H1 (cell line): Measurements from ENCODE around the gene GRID1. TPM values are rescaled to one million over a fixed set of nuclear protein-coding genes. Genes with fewer than 3 reads are reported as not detected.

Experiments used
- CTCF ChIA-PET: fragments of 300-600 bp; sonication (Branson Sonifier 250); formaldehyde crosslinking; loops from one replicate; lab custom pipeline; 2021; ENCODE audit not compliant: partially characterized antibody; lab: Charles Lee
- POLR2A ChIA-PET: fragments of 300-600 bp; sonication (Branson Sonifier 250); formaldehyde crosslinking; loops from one replicate; lab custom pipeline; 2021; ENCODE audit warnings: inconsistent platforms; ENCODE audit not compliant: partially characterized antibody; lab: Charles Lee
- DNase-seq, 2 experiments: peaks; one replicate each; pipeline versions ENCODE4 v3.0.0 to v3.0.0-alpha.2; 2010 to 2022; ENCODE audit warnings: low spot score in 2 of 2, low read depth in 1 of 2, mixed read lengths in 1 of 2
- FAIRE-seq: peaks from 2 replicates; lab custom pipeline; 2011; peaks lifted over from hg19 to GRCh38; lab: Jason Lieb, UNC
- H2AFZ ChIP-seq: 2 replicates; pipeline ENCODE4 v1.8.1; 2012; ENCODE audit warnings: low read length, inconsistent platforms
- H2AK5ac ChIP-seq: 2 replicates; pipeline ENCODE4 v1.6.1; 2013; ENCODE audit warnings: low read depth, low read length
- H2BK120ac ChIP-seq: replicated peaks from 2 replicates; pipeline ENCODE3; 2013; ENCODE audit warnings: low read depth, low read length, inconsistent platforms
- H2BK12ac ChIP-seq: 2 replicates; pipeline ENCODE4 v1.6.1; 2013; ENCODE audit warnings: low read depth, low read length
- H2BK15ac ChIP-seq: 2 replicates; pipeline ENCODE4 v1.6.1; 2013; ENCODE audit warnings: low read length
- H2BK20ac ChIP-seq: 2 replicates; pipeline ENCODE4 v1.6.1; 2013; ENCODE audit warnings: low read length
- H2BK5ac ChIP-seq: 2 replicates; pipeline ENCODE4 v1.6.1; 2013; ENCODE audit warnings: low read depth, low read length
- H3K14ac ChIP-seq: 2 replicates; pipeline ENCODE4 v1.6.1; 2013; ENCODE audit warnings: inconsistent platforms; ENCODE audit not compliant: insufficient read length
- H3K18ac ChIP-seq: 2 replicates; pipeline ENCODE4 v1.6.1; 2013; ENCODE audit warnings: low read length; ENCODE audit errors: extremely low read depth
- H3K23ac ChIP-seq: 2 replicates; pipeline ENCODE4 v1.6.1; 2013; ENCODE audit warnings: inconsistent platforms; ENCODE audit not compliant: insufficient read length
- H3K23me2 ChIP-seq: 2 replicates; pipeline ENCODE4 v1.6.1; 2013; ENCODE audit warnings: low read depth, low read length
- H3K27ac ChIP-seq: 2 replicates; pipeline ENCODE4 v1.6.1; 2011; ENCODE audit warnings: low read depth, low read length, inconsistent platforms
- H3K27me3 ChIP-seq, 4 experiments: replicated peaks in 1 of 4; 1 replicate in 1 of 4; 2 replicates in 3 of 4; pipeline versions ENCODE4 v1.6.1 to v1.8.1; 2011 to 2013; ENCODE audit warnings: low read length in 3 of 4, mild to moderate bottlenecking in 3 of 4, inconsistent platforms in 2 of 4, mixed read lengths in 2 of 4, moderate library complexity in 1 of 4; ENCODE audit not compliant: control insufficient read depth in 3 of 4, insufficient read depth in 3 of 4; ENCODE audit errors: extremely low read depth in 1 of 4
- H3K36me3 ChIP-seq, 4 experiments: 2 replicates each; pipeline versions ENCODE4 v1.6.1 to v1.8.1; 2011 to 2013; ENCODE audit warnings: mild to moderate bottlenecking in 4 of 4, low read length in 3 of 4, moderate library complexity in 2 of 4, control low read depth in 1 of 4, inconsistent platforms in 1 of 4; ENCODE audit not compliant: insufficient read depth in 4 of 4, control insufficient read depth in 2 of 4
- H3K4ac ChIP-seq: replicated peaks from 2 replicates; pipeline ENCODE3; 2013; ENCODE audit warnings: low read length, low read depth, mixed read lengths, inconsistent platforms; ENCODE audit not compliant: insufficient read length
- H3K4me1 ChIP-seq, 4 experiments: replicated peaks in 1 of 4; 1 replicate in 1 of 4; 2 replicates in 3 of 4; pipeline versions ENCODE4 v1.6.1 to v1.8.1; 2011 to 2013; ENCODE audit warnings: low read length in 3 of 4, inconsistent platforms in 2 of 4, mixed read lengths in 1 of 4; ENCODE audit not compliant: insufficient read depth in 4 of 4, control insufficient read depth in 3 of 4
- H3K4me2 ChIP-seq, 2 experiments: 2 replicates each; pipeline versions ENCODE4 v1.6.1 to v1.8.1; 2011 to 2013; ENCODE audit warnings: low read depth in 2 of 2, low read length in 2 of 2, control low read depth in 1 of 2, inconsistent platforms in 1 of 2, mild to moderate bottlenecking in 1 of 2; ENCODE audit not compliant: insufficient read depth in 1 of 2
- H3K4me3 ChIP-seq, 4 experiments: fragments of 200-600, 300-600 bp in 1 of 4; sonication (generic), shearing (Covaris generic), sonication (Bioruptor Twin) in 1 of 4; 2 replicates each; pipeline versions ENCODE4 v1.5.1 to v1.8.1; 2011 to 2016; ENCODE audit warnings: low read length in 4 of 4, low read depth in 3 of 4, control low read depth in 2 of 4, inconsistent platforms in 2 of 4, mild to moderate bottlenecking in 2 of 4, mixed read lengths in 1 of 4, moderate library complexity in 1 of 4; ENCODE audit not compliant: insufficient read depth in 2 of 4; ENCODE audit errors: extremely low read depth in 1 of 4
- H3K56ac ChIP-seq: replicated peaks from 2 replicates; pipeline ENCODE3; 2013; ENCODE audit warnings: low read depth, mild to moderate bottlenecking, mixed read lengths, low read length, inconsistent platforms; ENCODE audit not compliant: insufficient read length
- H3K79me1 ChIP-seq: 2 replicates; pipeline ENCODE4 v1.6.1; 2013; ENCODE audit warnings: low read depth, low read length, control low read depth
- H3K79me2 ChIP-seq, 2 experiments: 2 replicates each; pipeline versions ENCODE4 v1.6.1 to v1.8.1; 2012 to 2013; ENCODE audit warnings: low read length in 2 of 2, mild to moderate bottlenecking in 2 of 2, inconsistent platforms in 1 of 2; ENCODE audit not compliant: insufficient read depth in 2 of 2, control insufficient read depth in 1 of 2
- H3K9ac ChIP-seq, 4 experiments: replicated peaks in 1 of 4; 1 replicate in 1 of 4; 2 replicates in 3 of 4; pipeline versions ENCODE4 v1.6.1 to v1.8.1; 2011 to 2013; ENCODE audit warnings: low read depth in 3 of 4, low read length in 3 of 4, control low read depth in 2 of 4, mild to moderate bottlenecking in 2 of 4, moderate library complexity in 2 of 4, inconsistent platforms in 1 of 4; ENCODE audit errors: extremely low read depth in 1 of 4
- H3K9me3 ChIP-seq, 2 experiments: 2 replicates each; pipeline versions ENCODE4 v1.6.1 to v1.8.1; 2012 to 2013; ENCODE audit warnings: mild to moderate bottlenecking in 2 of 2, moderate library complexity in 2 of 2, control low read depth in 1 of 2, inconsistent platforms in 1 of 2, low read depth in 1 of 2, low read length in 1 of 2, mixed read lengths in 1 of 2; ENCODE audit not compliant: insufficient read depth in 2 of 2
- H4K20me1 ChIP-seq, 2 experiments: replicated peaks in 1 of 2; 2 replicates each; pipeline versions ENCODE3 to v1.8.1; 2011 to 2013; ENCODE audit warnings: inconsistent platforms in 2 of 2, low read length in 2 of 2, mild to moderate bottlenecking in 1 of 2; ENCODE audit not compliant: insufficient read depth in 2 of 2, control insufficient read depth in 1 of 2
- H4K5ac ChIP-seq: 2 replicates; pipeline ENCODE4 v1.6.1; 2013; ENCODE audit warnings: low read length, low read depth, mixed read lengths, inconsistent platforms; ENCODE audit not compliant: insufficient read length
- H4K8ac ChIP-seq: 2 replicates; pipeline ENCODE4 v1.8.0; 2013; ENCODE audit warnings: mild to moderate bottlenecking, moderate library complexity, low read length, inconsistent platforms; ENCODE audit not compliant: insufficient read depth; ENCODE audit errors: extremely low read depth
- H4K91ac ChIP-seq: replicated peaks from 2 replicates; pipeline ENCODE3; 2013; ENCODE audit warnings: low read length, mixed read lengths, inconsistent platforms; ENCODE audit not compliant: insufficient read length
- BCL11A ChIP-seq, 2 experiments: IDR thresholded peaks; one replicate each; pipeline ENCODE4 v1.6.1; 2011; ENCODE audit warnings: low read depth in 2 of 2, low read length in 2 of 2, mild to moderate bottlenecking in 2 of 2
- CBX5 ChIP-seq: fragments of 300-800, 300-1000 bp; sonication (generic); IDR thresholded peaks from 2 replicates; pipeline ENCODE4 v1.7.1; 2016; ENCODE audit warnings: antibody characterized with exemption, low read length, low read depth
- CEBPB ChIP-seq: IDR thresholded peaks from 2 replicates; pipeline ENCODE4 v1.6.1; 2012; ENCODE audit warnings: low read depth, low read length
- CHD1 ChIP-seq: IDR thresholded peaks from 2 replicates; pipeline ENCODE4 v1.6.1; 2012; ENCODE audit warnings: low read depth, low read length, improper control_type of control experiment
- CTBP2 ChIP-seq: IDR thresholded peaks from 2 replicates; pipeline ENCODE4 v1.7.0; 2011; ENCODE audit warnings: borderline replicate concordance, mild to moderate bottlenecking, moderate library complexity, mixed read lengths, low read length; ENCODE audit not compliant: insufficient read depth, insufficient read length
- E2F6 ChIP-seq: IDR thresholded peaks from 2 replicates; pipeline ENCODE4 v1.6.1; 2012; ENCODE audit warnings: inconsistent platforms
- MAX ChIP-seq: IDR thresholded peaks from 2 replicates; pipeline ENCODE4 v1.6.1; 2012; ENCODE audit warnings: inconsistent platforms
- RBBP5 ChIP-seq: IDR thresholded peaks from 2 replicates; pipeline ENCODE4 v1.7.1; 2012; ENCODE audit warnings: low read depth, mild to moderate bottlenecking, inconsistent platforms, low read length, moderate library complexity, borderline replicate concordance
- SIX5 ChIP-seq: IDR thresholded peaks from 2 replicates; pipeline ENCODE4 v1.6.1; 2011; ENCODE audit warnings: mild to moderate bottlenecking, low read depth, low read length
- SRF ChIP-seq: IDR thresholded peaks from 2 replicates; pipeline ENCODE4 v1.6.1; 2011; ENCODE audit warnings: mild to moderate bottlenecking, low read depth, low read length, moderate library complexity
- TBP ChIP-seq: IDR thresholded peaks from 2 replicates; pipeline ENCODE4 v1.6.1; 2011; ENCODE audit warnings: low read depth, low read length, improper control_type of control experiment
- TCF12 ChIP-seq: IDR thresholded peaks from 2 replicates; pipeline ENCODE4 v1.6.1; 2011; ENCODE audit warnings: low read depth, mild to moderate bottlenecking, low read length
- WGBS, 2 experiments: shearing (Covaris generic) in 1 of 2; methylation state at CpG; one replicate each; pipeline versions ENCODE4 v1.1.6 to v1.1.7; 2013 to 2015; ENCODE audit warnings: low lambda C conversion rate in 2 of 2, mixed read lengths in 2 of 2, inconsistent platforms in 1 of 2, low coverage in 1 of 2, missing lambda C conversion rate in 1 of 2; ENCODE audit not compliant: insufficient replicate concordance in 2 of 2, insufficient coverage in 1 of 2, insufficient read length in 1 of 2; ENCODE audit errors: extremely low coverage in 1 of 2, missing lambda C conversion rate in 1 of 2; 5-methylcytosine and 5-hydroxymethylcytosine counted together
- polyA plus RNA-seq, 7 experiments: library from polyadenylated mRNA; depleted of rRNA in 3 of 7; stranded (reverse) in 5 of 7; unstranded in 2 of 7; fragments of >200 nt in 5 of 7; fragments of 200-250 nt in 2 of 7; gene quantifications; 1 replicate in 5 of 7; 2 replicates in 1 of 7; 4 replicates in 1 of 7; pipeline versions ENCODE4 v1.2.1 to v1.2.3, GENCODE V29; 2011 to 2013; ENCODE audit warnings: missing spikeins in 2 of 7, mixed read lengths in 2 of 7
- total RNA-seq: library from RNA; stranded (reverse); fragmentation: NEBNext Ultra II Directional; extraction: Animal tissue kit (Norgen Biotek cat#: 25700); gene quantifications from 2 replicates; pipeline ENCODE4 v1.2.1, GENCODE V29; 2021

The GRID1 gene
- total and polyA plus RNA-seq, 2 of the 8 experiments (the other 6 are each of a cell fraction or from before 2014, with no cell fraction given): 0.22 to 0.30 TPM

GRCh38 chr10:86078639-86079035, 288.0 kb downstream of the GRID1 start:
- H2BK12ac ChIP-seq: peak overlapping the region; percentile 60; the same call in 1 of the 2 replicates
- 0 out of 2 replicates have a peak overlapping the region, but pooled peaks have one; percentile 39 for H2AK5ac ChIP-seq
- H3K27ac ChIP-seq: no peak overlapping the region
- H3K23me2 ChIP-seq: no peaks in the 10 kb centered on the region
- ChIA-PET CTCF (interaction anchor here (1.0 to 2.4 kb wide), 8 partner anchors 11 to 270 kb away, joined by 3 to 8 read pairs (median 4); no protein-coding TSS in a partner anchor), POLR2A (no interaction called here)
- H3K4me3 ChIP-seq: no peak overlapping the region
- H2AFZ ChIP-seq: peak overlapping the region; percentile 35; the same call in 1 of the 2 replicates
- H3K27me3 ChIP-seq: no peaks in the 10 kb centered on the region
- H3K79me2 ChIP-seq: no peaks in the 10 kb centered on the region
- no peak overlapping the region for H3K14ac ChIP-seq
- H3K4me1 ChIP-seq: peaks cover 0 to 8% (median 5%) of the 10 kb centered on the region in 4 experiments; a peak in 4 of 7 replicates
- H4K91ac ChIP-seq: peak overlapping the region; percentile 5
- no peak overlapping the region for H3K23ac ChIP-seq
- no peak overlapping the region for H3K9ac ChIP-seq
- no peaks in the 10 kb centered on the region for H3K9me3 ChIP-seq
- H4K8ac ChIP-seq: no peak overlapping the region; the same call in 1 of the 2 replicates
- H2BK20ac ChIP-seq: no peak overlapping the region
- peak overlapping the region in 1 of 2 experiments; percentile 31; a peak in 1 of 4 replicates for H3K4me2 ChIP-seq
- H4K5ac ChIP-seq: no peak overlapping the region
- H4K20me1 ChIP-seq: no peaks in the 10 kb centered on the region
- FAIRE-seq (no peak), DNase-seq (peak in 1 of 2 experiments; percentile 41)
- peak overlapping the region; percentile 38; the same call in 1 of the 2 replicates for H3K18ac ChIP-seq
- H2BK120ac ChIP-seq: no peak overlapping the region
- H2BK15ac ChIP-seq: no peak overlapping the region
- no peak overlapping the region for H3K4ac ChIP-seq
- H3K79me1 ChIP-seq: no peaks in the 10 kb centered on the region
- 89% methylated on average over 4 of the region's 5 CpGs; no CpG with 5 or more reads in 1 of the 2 experiments for WGBS, 2 experiments
- no peaks in the 10 kb centered on the region for H3K36me3 ChIP-seq
- H2BK5ac ChIP-seq: peak overlapping the region; percentile 81; the same call in 1 of the 2 replicates
- no peak for TF ChIP-seq MAX
- no peak for TF ChIP-seq CBX5
- TF ChIP-seq RBBP5: no peak
- TF ChIP-seq E2F6: no peak
- no peak for TF ChIP-seq CEBPB
- TF ChIP-seq CTBP2: no peak
- TF ChIP-seq SRF: no peak
- no peak for TF ChIP-seq CHD1
- no peak for TF ChIP-seq TBP
- TF ChIP-seq SIX5: no peak
- no peak for TF ChIP-seq BCL11A (IDR thresholded peaks at IDR 0.05; ENCODE audit: low read depth in 2 of 2, low read length in 2 of 2)
- TF ChIP-seq TCF12: no peak
- TF ChIP-seq, all 59 proteins: peak for 0
- H3K56ac ChIP-seq: no peak overlapping the region
